ENCODE results near the gene PKP1.
A peak's percentile ranks its signal among the peaks of the same experiment; 100 is the strongest.

Gene PKP1

GRCh38 chr1:201329801-201330200 lies 46.5 kb downstream of the PKP1 start:
- DNase-seq (ENCODE audit: low spot score): no peak

DNA sequence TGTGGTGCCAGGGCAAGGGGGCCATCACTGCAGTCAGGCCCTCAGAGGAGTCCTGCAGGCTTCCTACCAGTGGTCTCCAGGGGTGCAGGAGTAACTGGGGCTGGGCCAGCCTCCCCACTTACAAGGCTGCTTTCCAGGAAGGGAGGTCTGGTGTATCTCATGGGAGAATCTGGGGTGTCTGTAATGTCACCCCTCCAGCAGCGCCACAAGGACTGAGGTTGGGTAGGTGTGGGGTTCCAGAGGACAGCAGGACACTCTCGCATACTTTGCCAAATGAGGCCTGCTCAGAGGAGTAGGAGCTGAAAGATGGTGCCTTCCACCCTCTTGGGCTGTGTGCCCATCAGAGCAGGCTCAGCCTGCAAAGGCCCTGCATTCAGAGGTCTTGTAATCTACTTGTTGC lies 47.2 kb downstream of the PKP1 start:
- no peak for DNase-seq (ENCODE audit: low spot score)

DNA sequence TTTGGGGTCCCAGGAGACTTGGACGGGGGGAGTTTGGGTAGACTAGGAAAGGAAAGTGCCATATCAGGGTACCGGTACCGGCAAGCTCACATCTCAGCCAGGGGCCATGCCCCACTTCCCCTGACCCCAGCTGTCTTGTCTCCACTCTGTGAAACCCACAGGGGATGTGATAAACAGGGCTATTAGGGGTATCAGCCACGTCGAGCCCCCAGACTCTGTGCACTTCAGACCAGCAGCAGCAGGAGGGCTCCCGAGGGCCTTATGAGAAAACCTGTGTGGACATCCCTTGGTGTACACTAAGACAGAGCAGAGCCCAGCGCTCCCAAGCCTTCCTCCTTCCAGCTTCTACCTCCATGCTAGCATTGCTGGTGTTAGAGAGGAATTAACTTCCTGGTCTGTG lies 47.9 kb downstream of the PKP1 start:
- DNase-seq (ENCODE audit: low spot score): no peak

- DNase-seq (ENCODE audit: low spot score): no peak
Observed at GRCh38 chr1:201332021-201332420, 48.7 kb downstream of the PKP1 start.

DNA sequence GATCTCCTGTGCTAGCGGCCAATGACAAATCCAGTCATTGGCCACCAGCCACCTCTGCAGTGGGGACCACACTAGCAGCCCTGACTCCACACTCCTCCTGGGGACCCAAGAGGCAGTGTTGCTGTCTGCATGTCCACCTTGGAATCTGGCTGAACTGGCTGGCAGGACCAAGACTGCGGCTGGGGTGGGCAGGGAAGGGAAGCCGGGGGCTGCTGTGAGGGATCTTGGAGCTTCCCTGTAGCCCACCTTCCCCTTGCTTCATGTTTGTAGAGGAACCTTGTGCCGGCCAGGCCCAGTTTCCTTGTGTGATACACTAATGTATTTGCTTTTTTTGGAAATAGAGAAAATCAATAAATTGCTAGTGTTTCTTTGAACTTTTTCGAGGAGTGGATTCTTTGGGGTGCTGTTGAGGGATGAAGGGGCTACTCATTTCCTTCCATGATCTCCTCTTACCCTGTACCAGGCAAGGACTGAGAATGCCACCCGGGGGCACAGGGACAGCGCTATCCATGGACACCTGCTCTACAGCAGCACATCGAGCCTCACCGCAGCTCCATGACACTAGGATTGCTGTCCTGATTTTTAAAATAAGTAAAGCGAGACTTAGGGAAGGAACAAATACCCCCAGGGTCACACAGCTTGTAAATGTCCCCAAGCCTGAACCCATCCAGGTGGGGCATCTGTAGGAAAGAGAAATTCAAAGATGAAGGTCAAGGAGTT lies 49.5 kb downstream of the PKP1 start:
- DNase-seq (ENCODE audit: low spot score): no peak

DNA sequence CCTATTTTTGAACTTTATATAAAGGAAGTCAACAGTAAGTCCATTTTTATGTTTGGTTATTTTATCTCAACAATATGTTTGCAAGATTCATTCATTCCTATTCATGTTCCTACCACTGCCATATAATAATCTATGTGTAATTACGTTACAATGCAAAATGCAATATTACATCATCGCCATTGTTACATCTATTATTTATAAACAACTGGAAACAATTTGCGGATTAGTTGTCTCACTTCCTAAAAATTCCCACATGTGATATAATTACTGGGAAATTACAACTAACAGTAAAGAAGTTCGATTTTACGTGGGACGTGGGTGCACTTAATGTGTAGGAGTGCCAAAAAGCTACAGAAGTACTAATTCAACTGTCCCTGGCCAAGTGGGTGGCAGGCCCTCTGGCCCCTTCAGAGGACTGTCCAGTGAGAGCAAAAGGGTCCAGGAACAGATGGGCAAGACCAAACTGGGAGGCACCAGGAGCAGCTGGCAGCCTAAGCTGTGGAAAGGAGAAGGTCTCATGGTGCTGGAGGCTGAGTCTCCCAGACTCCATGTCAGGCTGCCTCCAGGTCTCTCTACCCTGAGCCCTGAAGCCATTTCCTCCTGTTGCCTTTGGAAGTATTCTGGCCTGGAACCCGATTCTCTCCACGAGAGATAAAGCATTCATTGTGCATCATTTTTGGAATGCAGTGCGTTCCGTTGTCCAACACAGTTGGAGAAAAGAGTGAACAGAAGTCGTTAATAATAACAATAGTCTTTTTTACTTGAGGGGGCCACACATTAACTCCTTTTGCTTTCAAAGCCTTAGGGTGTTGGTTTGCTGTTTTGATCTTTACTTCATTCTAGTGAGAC lies 51.2 kb downstream of the PKP1 start:
- DNase-seq (ENCODE audit: low spot score): no peak

DNA sequence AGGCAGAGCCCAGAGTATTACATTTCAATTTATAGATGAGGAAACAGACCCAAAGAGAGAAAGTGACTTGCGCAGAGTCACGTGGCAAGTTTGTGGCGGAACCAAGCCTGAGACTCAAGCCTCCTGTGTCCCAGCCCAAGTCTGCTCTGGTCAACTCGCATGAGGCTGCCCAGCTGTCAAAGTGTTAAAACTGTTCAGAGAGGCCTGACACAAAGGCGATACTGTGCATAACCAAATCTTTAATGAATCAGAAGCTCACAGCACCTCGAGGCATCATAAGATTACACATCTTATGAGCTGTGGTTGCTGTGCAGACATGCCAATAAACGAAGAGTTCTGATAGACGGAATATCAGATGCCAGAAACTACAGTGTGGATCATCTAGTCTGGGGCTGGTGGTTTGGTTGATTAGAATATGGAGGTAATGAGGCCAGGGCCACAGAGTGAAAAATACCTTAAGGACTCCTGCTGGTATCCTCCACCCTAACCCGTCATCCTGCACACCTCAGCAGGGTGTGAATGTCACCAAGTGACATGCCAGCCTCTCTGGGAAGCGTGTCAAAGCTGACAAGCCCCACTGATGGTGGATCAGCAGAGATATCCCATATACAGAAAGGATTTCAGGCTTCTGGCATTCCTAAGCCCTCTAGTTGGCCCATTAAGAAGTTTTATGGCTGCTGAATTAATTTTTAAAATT lies 52.0 kb downstream of the PKP1 start:
- DNase-seq (ENCODE audit: low spot score): no peak

GRCh38 chr1:201335901-201336300 lies 52.6 kb downstream of the PKP1 start:
- DNase-seq (ENCODE audit: low spot score): no peak

- DNase-seq (ENCODE audit: low spot score): no peak
Observed at GRCh38 chr1:201336711-201337450, 53.6 kb downstream of the PKP1 start.

GRCh38 chr1:201341377-201341776 lies 58.1 kb downstream of the PKP1 start:
- no peak for DNase-seq (ENCODE audit: low spot score)

GRCh38 chr1:201344206-201345080 lies 61.1 kb downstream of the PKP1 start:
- DNase-seq (ENCODE audit: low spot score): no peak

DNA sequence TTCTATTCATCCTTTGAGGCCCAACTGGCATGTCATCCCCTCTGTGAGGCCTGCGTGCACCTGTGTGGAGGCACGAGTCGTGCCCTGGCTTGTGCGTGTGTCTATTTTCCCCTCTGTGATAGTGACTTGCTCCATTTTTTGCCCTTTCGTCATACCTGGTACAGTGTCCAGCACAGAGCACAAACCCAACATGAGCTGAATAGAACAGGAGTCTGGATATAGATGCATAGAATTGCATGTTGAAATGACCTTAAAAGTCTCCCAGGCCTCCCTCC lies 61.7 kb downstream of the PKP1 start:
- DNase-seq (ENCODE audit: low spot score): no peak

- peak; percentile 24 for DNase-seq (ENCODE audit: low spot score)
Observed at GRCh38 chr1:201346337-201346939, 63.1 kb downstream of the PKP1 start.

GRCh38 chr1:201346987-201347386 lies 63.7 kb downstream of the PKP1 start:
- DNase-seq (ENCODE audit: low spot score): no peak

DNA sequence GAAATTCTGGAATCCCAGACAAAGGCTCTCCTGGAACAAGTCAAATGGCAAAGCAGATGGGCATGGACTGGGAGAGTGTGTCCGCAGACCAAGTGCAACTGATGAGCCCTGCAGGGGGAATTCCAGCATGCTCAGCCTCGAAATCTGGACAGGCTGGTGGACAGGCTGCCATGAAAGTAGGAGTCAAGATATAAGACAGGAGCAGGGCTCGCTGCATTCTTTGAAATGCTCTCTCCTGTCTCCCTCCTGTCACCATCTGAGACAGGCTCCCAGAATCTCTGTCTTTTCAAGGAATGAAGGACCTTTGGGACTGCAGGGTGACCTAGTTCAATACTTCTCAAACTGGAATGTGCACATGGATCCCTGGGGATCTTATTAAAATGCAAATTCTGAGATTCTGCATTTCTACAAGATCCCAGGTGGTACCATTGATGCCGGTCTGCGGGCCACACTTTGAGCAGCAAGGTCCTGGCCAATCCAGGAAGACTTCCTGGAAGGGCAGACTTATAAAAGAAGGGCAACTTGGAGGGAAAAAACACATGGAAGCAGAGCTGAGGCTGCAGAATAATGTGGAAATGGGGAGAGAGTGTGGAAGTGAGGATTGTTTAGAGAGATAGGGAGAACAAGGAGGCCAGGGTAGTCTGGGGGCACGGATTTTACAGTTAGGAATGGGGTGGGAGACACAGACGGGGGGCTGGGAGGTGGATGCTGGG lies 64.3 kb downstream of the PKP1 start:
- DNase-seq (ENCODE audit: low spot score): no peak

GRCh38 chr1:201348211-201348566 lies 64.9 kb downstream of the PKP1 start:
- DNase-seq (ENCODE audit: low spot score): no peak

DNA sequence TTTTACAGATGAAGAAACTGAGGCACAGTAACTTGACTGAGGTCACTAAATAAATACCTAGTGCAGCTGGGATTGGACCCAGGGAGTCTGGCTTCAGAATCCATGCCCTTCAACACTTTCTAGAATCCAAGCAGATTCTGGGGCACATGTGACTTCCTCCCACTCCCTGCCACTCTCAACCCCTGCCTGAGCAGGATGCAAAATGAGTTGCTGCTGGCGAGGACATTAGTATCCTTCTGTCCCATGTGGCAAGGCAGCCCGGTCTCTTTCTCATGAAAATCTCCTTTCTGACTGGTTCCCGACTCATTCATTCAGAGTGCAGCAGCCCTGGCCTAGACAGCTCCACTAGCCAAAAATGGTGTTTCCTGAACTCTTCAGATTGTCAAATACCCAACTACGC lies 65.8 kb downstream of the PKP1 start:
- peak; percentile 29 for DNase-seq (ENCODE audit: low spot score)

- DNase-seq (ENCODE audit: low spot score): no peak
Observed at GRCh38 chr1:201350361-201350725, 67.0 kb downstream of the PKP1 start.

GRCh38 chr1:201350884-201351283 lies 67.6 kb downstream of the PKP1 start:
- no peak for DNase-seq (ENCODE audit: low spot score)

DNA sequence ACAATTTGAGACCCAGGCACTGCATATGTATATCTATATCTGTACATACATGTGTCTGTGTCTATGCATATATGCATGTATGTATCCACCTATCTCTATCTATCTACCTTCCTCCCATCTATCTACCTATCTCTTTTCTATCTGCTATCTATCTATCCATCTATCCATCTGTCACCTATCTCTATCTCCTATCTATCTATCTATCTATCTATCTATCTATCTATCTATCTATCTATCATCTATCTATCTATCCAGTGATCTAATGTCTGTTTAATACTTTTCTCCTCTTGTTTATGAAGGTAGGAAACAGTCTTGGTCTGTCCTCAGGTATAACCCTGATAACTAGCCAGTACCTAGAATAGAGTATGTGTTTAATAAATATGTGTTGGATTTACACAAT lies 68.3 kb downstream of the PKP1 start:
- DNase-seq (ENCODE audit: low spot score): no peak

All from Ammon's horn (tissue), 1 donor.